ENCODE measurements around the gene FLAD1.
A peak's percentile ranks its signal among the peaks of the same experiment; 100 is the strongest.
"Not testable (repeated sequence)": the region's sequence is repeated elsewhere in the genome, so short reads cannot be mapped to it uniquely, and the experiment has no call there.

The FLAD1 gene

GRCh38 chr1:154969246-154969645 is 13.9 kb upstream of the FLAD1 start:
- no peak for DNase-seq (ENCODE audit: low spot score)

GRCh38 chr1:154969860-154970452 is 13.2 kb upstream of the FLAD1 start:
- no peak for DNase-seq (ENCODE audit: low spot score)

- DNase-seq (ENCODE audit: low spot score): peak; percentile 90
These were observed 12.4 kb upstream of the FLAD1 start, which contains the start of gene SHC1 for GRCh38 chr1:154970631-154971340. TSS of gene SHC1 (minus strand) at chr1:154970747. CDS start at chr1:154970526, 221 bp downstream.

GRCh38 chr1:154971341-154971998 is 11.7 kb upstream of the FLAD1 start:
- DNase-seq (ENCODE audit: low spot score): no peak

- no peak for DNase-seq (ENCODE audit: low spot score)
These were observed 11.0 kb upstream of the FLAD1 start for GRCh38 chr1:154972213-154972516.

- DNase-seq (ENCODE audit: low spot score): peak; percentile 58
These were observed 10.4 kb upstream of the FLAD1 start for GRCh38 chr1:154972517-154973343.

- peak; percentile 53 for DNase-seq (ENCODE audit: low spot score)
These were observed 9.6 kb upstream of the FLAD1 start for GRCh38 chr1:154973344-154974101.

GRCh38 chr1:154974102-154974807 is 8.9 kb upstream of the FLAD1 start, which contains the start of gene CKS1B:
TSS of gene CKS1B (plus strand) at chr1:154974681. CDS start at chr1:154974746, 65 bp downstream.
- peak; percentile 80 for DNase-seq (ENCODE audit: low spot score)

GRCh38 chr1:154974808-154975408 is 8.2 kb upstream of the FLAD1 start:
- DNase-seq (ENCODE audit: low spot score): peak; percentile 79

GRCh38 chr1:154975409-154976059 is 7.6 kb upstream of the FLAD1 start:
- no peak for DNase-seq (ENCODE audit: low spot score)

GRCh38 chr1:154977762-154978161 is 5.4 kb upstream of the FLAD1 start:
- not testable (repeated sequence) for DNase-seq (ENCODE audit: low spot score)

- no peak for DNase-seq (ENCODE audit: low spot score)
These were observed 4.8 kb upstream of the FLAD1 start for GRCh38 chr1:154978360-154978759.

GRCh38 chr1:154982341-154982740 is 803 bp upstream of the FLAD1 start:
- no peak for DNase-seq (ENCODE audit: low spot score)

- DNase-seq (ENCODE audit: low spot score): no peak
These were observed 777 bp downstream of the FLAD1 start for GRCh38 chr1:154983776-154984466.

- DNase-seq (ENCODE audit: low spot score): not testable (repeated sequence)
These were observed 3.6 kb downstream of the FLAD1 start for GRCh38 chr1:154986736-154987135.

GRCh38 chr1:154987326-154987725 is 4.2 kb downstream of the FLAD1 start:
- DNase-seq (ENCODE audit: low spot score): no peak

GRCh38 chr1:154988058-154988954 is 5.2 kb downstream of the FLAD1 start:
- no peak for DNase-seq (ENCODE audit: low spot score)

- no peak for DNase-seq (ENCODE audit: low spot score)
These were observed 6.2 kb downstream of the FLAD1 start for GRCh38 chr1:154989195-154989860.
